GM18858 (cell line): Measurements from ENCODE around the gene HADHA.

Source experiments
- ATAC-seq: cut with Tn5 transposase; IDR thresholded peaks from one replicate; pipeline ENCODE4 v1.9.1; 2021; ENCODE audit not compliant: unreplicated experiment

HADHA gene

DNA sequence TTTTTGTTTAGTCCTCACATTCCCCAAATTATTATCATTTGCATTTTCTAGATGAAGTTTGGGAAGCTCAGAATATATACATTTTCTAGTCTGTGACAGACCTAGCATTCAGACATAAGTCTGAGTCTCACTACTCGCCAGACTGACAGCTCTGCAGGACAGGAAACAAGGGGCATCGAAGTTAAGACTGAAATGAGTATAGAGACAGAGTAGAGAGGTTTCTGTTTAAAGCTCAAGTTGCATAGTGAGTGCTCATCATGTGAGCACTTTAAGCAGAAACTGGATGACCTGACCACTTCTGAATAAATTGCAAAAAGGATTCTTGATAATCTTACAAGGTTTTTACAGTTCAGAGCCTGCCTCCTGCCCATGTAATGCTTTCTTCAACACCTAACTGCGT lies 1.4 kb upstream of the HADHA start:
- peak; percentile 56 for ATAC-seq

DNA sequence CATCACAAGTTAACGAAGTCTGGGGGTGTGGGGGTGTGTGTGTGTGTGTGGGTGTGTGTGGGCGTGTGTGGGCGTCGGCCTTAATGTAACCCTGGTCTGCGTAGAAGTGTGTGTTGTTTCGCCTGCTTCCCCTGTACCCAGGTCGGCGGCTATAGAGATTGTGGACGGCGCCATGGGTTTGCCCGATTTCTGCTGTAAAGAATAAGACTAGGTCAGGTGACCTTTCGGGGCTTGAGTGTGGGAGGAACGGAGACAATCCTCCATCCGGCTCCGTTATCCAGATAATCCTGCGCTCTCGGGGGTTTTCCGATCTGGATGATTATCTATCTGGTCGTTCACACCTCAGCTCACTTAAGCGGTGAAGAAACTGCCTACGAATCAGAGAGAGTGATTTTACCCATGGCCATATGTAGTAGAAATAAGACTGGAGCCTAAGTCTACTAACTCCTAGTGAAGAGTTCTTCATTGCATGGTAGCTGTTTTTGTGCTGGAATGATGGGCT lies 850 bp upstream of the HADHA start:
- peak; percentile 5 for ATAC-seq

- ATAC-seq: no peak
Measured at GRCh38 chr2:26243470-26244308, 743 bp downstream of the HADHA start.

DNA sequence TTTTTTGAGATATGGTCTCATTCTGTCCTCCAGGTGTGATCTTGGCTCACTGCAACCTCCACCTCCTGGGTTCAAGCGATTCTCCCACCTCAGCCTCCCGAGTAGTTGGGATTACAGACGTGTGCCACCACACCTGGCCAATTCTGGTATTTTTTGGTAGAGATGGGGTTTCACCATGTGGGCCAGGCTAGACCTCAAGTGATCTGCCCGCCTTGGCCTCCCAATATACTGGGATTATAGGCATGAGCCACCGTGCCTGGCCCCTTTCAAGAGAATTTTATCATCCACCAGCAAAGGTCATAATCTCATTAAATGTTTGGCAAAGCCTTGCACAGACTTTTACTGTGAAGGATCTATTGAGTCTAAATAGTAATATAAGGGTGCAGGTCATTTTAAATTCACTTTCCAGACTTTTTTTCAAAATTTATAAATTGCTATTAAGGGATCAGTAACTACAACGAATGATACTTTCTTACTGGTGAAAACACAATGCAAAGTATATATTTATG lies 2.5 kb downstream of the HADHA start:
- no peak for ATAC-seq

DNA sequence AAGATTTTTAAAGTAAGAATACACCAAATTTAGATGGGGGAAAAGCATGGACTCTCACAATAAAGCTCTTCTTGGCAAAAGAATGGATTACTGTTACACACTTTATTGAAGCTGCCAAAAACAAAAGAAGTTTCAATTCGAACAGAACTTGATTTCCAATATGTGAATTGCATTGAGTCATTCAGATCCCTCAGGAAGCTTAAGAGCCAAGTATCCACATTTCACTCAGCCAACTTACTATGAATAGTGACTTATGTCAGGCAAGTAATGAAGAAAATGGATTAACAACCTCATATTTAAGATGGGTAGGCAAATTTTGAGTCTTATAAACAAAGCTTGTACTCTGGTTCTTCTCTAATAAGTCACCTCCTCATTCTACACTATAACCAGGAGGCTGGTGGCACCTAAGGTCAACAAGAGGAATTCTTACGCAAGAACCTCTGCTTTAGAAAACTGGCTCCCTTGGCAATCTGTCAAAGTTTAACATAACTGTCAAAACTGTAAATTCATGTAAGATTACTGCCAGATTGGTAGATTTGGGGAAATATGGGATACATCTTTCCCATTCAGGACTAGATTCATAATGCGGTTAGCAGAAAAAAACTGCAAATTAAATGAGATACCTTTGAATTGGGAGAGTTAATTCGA lies 6.0 kb downstream of the HADHA start:
- no peak for ATAC-seq

DNA sequence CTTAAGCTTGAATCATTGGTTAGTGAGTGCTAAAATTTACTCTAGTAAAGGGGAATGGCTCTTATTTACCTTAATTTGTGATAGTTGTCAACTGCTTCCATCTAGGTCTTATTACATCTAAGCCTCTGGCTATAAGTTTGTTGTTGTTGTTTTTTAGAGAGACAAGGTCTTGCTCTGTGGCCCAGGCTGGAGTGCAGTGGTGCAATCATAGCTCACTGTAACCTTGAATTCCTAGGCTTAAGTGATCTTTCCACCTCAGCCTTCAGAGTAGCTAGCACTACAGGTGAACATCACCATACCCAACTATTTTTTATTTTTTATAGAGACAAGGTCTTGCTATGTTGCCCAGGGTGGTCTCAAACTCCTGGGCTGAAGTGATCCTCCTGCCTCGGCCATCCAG lies 6.6 kb downstream of the HADHA start:
- no peak for ATAC-seq

- no peak for ATAC-seq
Measured at GRCh38 chr2:26235089-26235488, 9.3 kb downstream of the HADHA start.

GRCh38 chr2:26230806-26231205 lies 13.6 kb downstream of the HADHA start:
- ATAC-seq: no peak

- no peak for ATAC-seq
Measured at GRCh38 chr2:26229595-26229994, 14.8 kb downstream of the HADHA start.

GRCh38 chr2:26224095-26224494 lies 20.3 kb downstream of the HADHA start:
- no peak for ATAC-seq

DNA sequence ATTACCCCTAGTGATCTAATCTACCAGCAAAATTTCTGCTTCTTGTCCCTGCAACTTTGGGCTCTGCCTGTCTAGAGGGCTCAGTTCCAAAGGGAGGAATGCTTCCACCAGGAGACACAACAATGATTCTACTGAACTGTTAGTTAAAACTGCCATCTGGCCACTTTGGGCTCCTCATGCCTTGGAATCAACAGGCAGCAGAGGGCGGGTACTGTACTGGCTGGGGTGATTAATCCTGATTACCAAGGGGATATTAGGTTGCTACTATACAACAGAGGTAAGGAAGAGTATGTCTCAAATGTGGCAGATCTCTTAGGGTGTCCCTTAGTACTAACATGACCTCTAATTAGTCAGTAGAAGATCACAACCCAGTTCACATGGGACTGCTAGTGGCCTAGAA lies 21.4 kb downstream of the HADHA start:
- ATAC-seq: no peak

GRCh38 chr2:26217720-26218119 lies 26.7 kb downstream of the HADHA start:
- no peak for ATAC-seq

DNA sequence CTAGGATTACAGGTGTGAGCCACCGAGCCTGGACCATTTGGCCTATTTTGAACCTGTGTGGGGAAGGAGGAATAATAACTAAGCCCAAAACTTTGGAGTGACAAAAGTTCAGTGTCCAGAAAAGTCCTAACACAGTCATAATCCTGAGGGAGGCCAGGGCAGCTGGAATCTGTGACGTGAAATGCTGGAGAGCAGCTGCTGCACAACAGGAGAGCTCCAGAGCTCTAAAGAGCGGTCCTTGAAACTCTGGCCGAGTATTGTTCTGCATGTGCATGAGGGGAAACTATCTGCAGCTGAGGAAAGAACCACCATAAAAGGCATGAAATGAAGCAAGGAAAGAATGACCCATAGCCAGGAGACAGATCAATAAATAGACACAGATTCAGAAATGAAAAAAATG lies 27.8 kb downstream of the HADHA start:
- no peak for ATAC-seq

GRCh38 chr2:26215833-26216232 lies 28.6 kb downstream of the HADHA start:
- no peak for ATAC-seq

DNA sequence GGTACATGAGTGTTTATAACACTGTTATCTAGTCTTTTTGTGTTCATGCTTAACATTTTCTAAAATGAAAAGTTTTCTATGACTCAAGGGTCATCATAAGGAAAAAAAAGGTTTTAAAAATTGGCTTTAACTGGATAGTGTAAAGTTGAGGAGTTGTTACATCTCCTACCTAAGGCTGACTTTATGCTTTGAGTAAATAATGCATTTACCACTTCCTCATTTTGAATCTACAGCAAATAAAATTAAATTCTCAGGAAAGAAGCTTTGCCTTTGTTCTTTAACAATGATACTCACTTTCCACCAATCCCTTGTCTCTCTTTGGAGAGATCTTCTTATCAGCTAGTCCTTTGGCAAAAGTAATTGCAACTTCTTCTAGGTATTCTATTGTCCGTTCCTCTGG lies 29.7 kb downstream of the HADHA start:
- no peak for ATAC-seq

- no peak for ATAC-seq
Measured at GRCh38 chr2:26212011-26212410, 32.4 kb downstream of the HADHA start.

DNA sequence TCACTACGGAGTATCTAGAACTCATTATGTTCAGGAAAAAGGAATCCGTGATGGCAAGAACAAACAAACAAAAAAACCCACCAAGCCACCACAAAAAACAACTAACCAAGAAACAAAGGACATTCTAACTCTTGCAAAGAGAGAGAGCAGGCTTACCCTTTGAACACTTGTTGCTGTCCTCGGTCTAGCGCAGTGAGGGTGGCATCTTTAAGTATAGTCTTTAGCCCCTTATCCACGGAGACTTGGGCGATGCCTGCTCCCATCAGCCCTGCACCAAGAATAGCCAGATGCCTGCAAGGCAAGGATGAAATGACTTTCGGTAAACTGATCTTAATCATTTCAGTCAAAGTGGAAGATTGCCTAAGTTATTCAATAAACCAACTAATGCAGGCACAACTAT lies 40.5 kb downstream of the HADHA start:
- ATAC-seq: no peak

DNA sequence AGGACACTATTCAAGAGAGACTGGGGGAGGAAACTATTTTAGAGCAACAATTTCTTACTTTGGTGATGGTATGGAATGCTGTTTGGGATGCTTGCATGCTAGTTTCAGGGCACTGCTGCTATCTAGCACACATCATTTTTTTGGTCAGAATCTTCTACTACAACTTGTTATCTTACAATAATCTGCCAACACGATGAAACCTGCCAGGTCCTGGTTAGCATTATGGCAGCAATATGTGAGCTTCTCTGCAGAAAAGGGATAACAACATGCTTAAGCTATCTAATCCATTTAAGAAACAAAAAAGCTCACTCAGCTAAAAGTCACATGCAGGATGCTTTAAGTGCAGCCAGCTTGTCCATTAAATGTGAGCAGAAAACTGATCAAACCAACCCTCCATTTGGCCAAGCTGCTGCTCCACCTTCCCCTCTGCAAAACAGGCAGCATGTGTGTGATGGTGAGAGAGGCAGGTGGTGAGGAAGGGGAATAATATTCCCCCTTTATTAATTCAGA lies 41.4 kb downstream of the HADHA start:
- ATAC-seq: no peak

DNA sequence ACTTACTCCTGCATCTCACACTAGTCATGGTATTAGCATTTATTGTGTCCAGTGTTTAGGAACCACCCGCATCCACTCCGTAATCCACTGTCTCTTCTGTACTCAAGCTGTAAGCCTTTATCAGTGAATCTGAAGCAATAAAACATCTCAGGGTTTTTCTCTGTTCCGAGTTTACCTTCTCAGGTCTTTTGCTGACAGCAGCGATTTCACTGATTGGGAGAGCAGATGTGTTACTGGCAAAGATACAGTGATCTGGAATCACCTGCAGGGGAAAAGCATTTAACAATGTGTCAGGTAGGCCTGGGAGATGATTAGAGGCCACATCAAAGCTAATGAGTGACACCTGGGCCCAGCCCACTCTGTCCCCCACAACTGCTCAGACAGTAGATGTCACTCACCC lies 46.9 kb downstream of the HADHA start:
- ATAC-seq: no peak

- ATAC-seq: no peak
Measured at GRCh38 chr2:26196683-26197418, 47.6 kb downstream of the HADHA start.
